Measurements from ENCODE around the gene MAGEB5.
"Not testable (repeated sequence)": the region's sequence is repeated elsewhere in the genome, so short reads cannot be mapped to it uniquely, and the experiment has no call there.

MAGEB5 gene, protein sequence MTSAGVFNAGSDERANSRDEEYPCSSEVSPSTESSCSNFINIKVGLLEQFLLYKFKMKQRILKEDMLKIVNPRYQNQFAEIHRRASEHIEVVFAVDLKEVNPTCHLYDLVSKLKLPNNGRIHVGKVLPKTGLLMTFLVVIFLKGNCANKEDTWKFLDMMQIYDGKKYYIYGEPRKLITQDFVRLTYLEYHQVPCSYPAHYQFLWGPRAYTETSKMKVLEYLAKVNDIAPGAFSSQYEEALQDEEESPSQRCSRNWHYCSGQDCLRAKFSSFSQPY

DNA sequence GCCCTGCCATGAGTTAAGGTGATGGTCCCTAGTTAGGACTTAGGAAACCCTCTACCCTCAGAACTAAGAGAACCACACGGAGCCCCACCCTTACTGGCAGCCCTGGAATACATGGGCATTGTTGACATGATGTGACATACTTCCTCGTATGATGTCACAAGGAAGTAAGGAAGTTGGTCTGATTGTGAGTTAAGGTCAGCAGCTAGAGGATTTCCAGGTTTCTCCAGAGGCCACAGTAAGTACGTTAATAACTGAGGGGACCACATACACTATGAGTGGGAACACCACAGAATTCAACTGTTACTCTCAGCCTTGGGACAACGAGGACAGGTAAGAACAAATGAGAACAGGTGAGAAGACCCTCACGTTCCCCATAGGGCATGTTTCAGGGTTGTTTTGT lies at the start of gene MAGEB5:
TSS of gene MAGEB5 (plus strand) at position 301 of the 400 bp plus-strand sequence. CDS start 1,133 bp downstream, outside the sequence.
- no peak for DNase-seq (ENCODE audit: low spot score)

GRCh38 chrX:26192204-26192603 lies 23.8 kb upstream of the MAGEB5 start, which contains the start of gene MAGEB6:
Gene MAGEB6, plus strand, starts transcription at chrX:26192440. Its CDS starts 1,407 bp downstream, at chrX:26193847.
- no peak for DNase-seq (ENCODE audit: low spot score)

GRCh38 chrX:26203561-26203960 lies 12.4 kb upstream of the MAGEB5 start:
- no peak for DNase-seq (ENCODE audit: low spot score)

- DNase-seq (ENCODE audit: low spot score), result not testable (repeated sequence)
Measured at GRCh38 chrX:26204717-26205116, 11.3 kb upstream of the MAGEB5 start.

- DNase-seq (ENCODE audit: low spot score), result no peak
Measured at GRCh38 chrX:26208012-26208411, 8.0 kb upstream of the MAGEB5 start.

DNA sequence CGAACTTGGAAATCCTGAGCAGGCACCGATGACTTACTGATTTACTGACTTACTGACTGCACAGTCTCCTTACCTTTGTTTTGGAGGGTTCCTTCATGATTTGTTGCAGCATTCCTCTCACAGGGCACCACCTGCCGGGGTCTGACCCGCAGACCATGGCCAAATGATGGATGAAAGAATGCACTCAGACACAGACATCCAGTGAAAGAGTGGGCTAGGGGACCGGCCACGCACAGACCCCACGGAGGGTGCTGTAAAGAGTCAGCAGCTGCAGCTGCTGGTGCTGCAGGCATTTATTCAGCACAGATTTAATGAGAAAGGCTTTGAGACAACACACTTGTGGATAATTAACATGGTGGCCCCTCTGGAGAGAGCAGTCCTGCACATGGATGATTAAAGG lies 3.4 kb downstream of the MAGEB5 start:
- no peak for DNase-seq (ENCODE audit: low spot score)

DNA sequence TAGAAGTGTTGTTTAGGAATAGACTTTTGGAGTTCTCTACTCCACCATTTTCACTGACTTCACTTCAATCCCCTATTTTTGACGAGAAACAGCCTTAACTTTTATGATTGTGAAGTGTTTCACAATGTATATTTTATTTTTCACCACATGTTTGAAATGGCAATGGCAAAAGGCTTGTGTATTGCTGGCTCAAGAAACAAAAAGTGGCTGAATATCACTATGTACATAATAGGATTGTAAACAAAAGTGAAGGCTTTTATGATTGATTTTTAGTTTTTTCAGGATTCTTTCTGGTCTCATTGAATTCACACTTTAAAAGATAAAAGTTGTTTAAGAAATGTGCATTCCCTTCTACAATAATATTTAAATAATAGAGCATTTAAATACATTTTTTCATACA lies 18.2 kb downstream of the MAGEB5 start:
- DNase-seq (ENCODE audit: low spot score), result no peak

DNA sequence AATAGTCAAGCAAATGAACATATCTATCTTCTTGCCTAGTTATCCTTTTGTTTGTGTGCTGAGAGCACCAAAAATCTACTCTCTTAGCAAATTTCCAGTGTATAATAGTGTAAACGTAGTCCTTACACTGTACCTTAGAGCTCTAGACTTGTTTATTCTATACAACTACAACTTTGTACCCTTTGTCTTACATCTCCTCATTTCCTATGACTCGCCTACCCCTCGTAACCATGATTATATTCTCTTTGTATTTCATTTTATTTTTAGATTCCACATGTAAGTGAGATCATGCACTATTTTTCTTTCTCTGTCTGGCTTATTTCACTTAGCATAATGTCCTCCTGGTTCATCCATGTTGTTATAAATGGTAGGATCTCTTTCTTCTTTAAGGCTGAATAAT lies 37.6 kb downstream of the MAGEB5 start:
- no peak for DNase-seq (ENCODE audit: low spot score)

GRCh38 chrX:26254436-26254835 lies 38.5 kb downstream of the MAGEB5 start:
- DNase-seq (ENCODE audit: low spot score), result no peak

DNA sequence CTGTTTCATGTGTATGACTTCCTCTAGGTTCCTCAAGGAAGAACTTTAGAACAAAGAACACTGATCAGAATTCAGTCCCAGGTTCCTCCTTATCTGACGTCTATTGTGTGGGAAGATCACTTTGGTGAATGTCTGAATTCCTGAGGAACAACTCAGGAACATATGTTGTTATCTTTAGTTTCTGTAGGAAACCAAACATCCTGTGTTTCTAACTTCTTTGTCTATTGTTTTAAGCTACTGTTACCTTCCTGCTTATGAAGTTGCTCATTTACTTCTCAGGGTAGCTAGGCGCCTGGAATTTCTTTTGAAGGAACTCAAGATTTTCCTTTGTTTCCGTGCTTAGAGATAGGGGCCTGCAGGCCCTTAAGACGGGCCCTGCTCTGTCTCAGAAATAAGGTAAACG lies 46.2 kb downstream of the MAGEB5 start:
- no peak for DNase-seq (ENCODE audit: low spot score)

Measured in activated CD4-positive, alpha-beta T cell treated with anti-CD3 and anti-CD28 coated beads, Interleukin-2, Interleukin-4, amounts not matched to agents 100 ng/mL and 50 ng/mL, durations not matched to agents 16 hours and 8 hours (primary cell).